HG03159 (cell line): ENCODE results near the gene KIF5A.
"Not testable (repeated sequence)": the region's sequence is repeated elsewhere in the genome, so short reads cannot be mapped to it uniquely, and the experiment has no call there.

ENCODE experiments used
- ATAC-seq: cut with Tn5 transposase; IDR thresholded peaks from one replicate; pipeline ENCODE4 v1.9.1; 2021; ENCODE audit warnings: mild to moderate bottlenecking, moderate library complexity; ENCODE audit not compliant: unreplicated experiment

KIF5A gene

DNA sequence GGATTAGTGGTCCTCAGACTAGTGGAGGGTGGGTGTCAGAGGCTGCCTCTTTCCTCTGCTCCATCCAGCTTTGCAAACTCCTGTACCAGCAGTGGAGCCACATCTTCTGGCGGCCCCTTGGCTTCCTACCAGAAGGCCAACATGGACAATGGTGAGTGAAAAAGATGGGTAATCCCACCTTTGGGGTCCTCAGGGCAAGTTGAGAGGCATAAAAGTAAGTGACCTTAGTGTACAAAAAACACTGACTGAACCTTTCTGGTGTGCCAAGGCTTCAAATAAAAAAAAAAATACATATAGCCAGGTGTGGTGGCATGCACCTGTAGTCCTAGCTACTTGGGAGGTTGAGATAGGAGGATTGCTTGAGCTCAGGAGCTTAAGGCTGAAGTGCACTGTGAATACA is 32.0 kb downstream of the KIF5A start:
- ATAC-seq = no peak

DNA sequence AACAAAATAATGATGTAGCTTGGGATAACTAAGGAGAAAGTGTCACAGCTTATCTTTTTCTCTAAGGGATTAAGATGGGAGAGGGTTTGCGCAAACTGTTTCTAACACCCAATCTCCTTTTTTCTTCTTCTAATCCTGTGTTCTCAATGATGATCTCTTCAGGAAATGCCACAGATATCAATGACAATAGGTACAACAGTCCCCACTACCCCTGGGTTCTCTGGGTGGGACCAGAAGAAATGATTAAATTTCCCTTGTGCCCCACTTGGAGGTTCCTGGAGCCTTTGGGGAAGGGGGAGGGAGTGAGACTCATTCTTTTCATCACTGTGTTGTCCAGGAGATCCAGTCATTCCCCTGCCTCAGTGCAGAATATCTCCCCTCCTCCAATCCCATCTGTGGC is 32.6 kb downstream of the KIF5A start:
- no peak for ATAC-seq

DNA sequence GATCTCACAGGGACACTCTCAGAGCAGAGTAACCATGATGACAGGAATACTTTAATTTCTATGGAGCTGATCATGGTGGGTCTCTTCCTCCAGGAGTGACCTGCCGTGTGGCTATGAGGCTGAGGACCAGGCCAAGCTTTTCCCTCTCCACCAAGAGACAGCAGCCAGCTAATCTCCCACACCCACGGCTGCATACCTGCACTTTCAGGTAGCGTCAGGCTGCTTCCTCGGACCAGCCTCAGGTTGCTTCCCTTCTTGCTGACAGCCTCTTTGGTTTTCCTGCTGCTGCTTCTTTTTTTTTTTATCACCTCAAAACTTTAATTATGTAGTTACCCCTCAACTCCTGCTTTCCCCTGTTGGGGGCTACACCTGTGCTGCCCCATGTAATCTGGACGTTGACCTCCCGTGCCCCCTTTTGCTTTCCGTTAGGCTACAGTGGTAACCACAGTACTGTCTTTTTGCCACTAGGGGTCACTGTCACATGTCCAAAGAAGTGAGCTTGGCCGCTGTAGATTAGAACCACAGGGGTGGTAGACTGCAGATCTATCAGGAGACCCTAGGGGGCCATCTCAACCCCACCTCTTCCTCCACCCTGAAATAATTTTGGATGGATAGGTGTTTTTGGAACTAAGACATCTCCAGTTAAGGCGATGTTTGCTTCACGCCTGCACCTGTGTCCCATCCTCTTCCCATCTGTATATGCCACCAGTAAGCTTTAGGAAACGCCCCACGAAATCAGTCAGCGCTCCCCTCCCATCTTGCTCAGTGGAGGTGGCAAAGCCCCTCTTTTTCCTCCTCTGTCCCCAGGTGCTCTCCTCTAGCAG is 33.4 kb downstream of the KIF5A start:
- peak; percentile 98 for ATAC-seq

DNA sequence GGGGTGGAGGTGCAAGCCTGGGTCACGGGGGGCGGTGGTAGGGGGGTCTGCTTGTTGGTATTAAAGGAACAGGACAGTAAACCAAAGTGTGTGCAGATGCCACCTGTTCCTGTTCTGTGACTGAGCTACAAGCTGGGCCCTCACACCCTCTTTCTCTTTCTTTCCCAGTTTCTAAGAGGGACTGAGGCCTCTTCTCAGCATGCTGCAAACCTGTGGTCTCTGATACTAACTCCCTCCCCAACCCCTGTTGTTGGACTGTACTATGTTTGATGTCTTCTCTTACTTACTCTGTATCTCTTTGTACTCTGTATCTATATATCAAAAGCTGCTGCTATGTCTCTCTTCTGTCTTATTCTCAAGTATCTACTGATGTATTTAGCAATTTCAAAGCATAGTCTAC is 34.2 kb downstream of the KIF5A start:
- ATAC-seq = no peak

DNA sequence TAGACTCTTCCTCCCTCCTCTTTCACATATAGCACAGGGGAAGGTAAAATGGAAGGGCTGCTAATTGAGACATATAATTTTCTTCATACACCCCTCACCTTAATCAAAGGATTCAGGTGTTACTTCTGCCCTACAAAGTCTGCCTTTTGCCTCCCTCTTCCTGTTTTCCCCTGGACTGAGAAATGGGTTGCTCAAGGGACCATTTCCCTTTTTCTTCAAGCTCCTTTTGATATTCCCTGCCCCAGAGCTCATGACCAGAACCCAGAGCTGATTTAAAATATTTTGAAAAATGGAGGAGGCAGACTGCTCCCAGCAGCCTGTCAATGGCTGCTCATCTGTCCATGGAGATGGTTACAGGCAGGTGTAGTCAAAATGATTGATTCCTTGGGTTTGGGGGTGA is 34.8 kb downstream of the KIF5A start:
- ATAC-seq = no peak

DNA sequence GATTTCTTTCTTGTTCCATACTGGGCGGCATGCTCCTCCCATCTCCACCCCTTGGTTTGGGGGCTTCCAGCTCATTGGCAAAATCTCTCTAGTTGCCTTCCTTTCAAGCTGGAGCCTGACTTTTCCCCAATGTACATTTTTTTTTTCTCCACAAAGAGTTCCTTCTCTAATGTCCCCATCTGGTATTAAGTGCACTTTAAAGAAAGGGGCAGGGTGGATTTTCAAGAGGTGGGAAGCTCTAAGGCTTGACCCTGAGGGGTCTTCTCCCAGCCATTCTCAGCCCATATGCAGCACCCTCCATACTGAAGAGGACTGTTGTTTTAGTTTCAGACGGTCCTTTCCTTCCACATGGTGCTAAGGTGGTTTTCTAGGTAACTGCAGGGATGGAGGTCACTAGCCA is 35.3 kb downstream of the KIF5A start:
- no peak for ATAC-seq

DNA sequence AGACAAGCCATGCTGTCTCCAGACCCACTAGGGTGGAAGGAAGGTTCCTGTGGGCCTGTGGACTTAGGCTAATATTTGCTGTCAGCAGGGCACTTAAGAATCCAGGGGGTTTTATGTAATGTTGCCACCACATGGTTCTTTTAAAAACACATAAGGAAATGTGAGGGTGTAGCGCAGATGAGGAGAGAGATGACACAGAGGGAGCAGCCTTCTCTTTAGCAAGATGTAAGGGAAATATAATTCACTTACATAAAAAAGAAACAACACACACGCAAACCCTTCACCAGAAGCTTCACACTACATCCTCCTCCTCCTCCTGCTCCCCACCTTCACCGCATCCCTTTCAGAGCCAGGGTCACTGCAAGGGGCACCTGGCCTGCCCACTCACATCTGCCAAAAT is 36.3 kb downstream of the KIF5A start:
- no peak for ATAC-seq

DNA sequence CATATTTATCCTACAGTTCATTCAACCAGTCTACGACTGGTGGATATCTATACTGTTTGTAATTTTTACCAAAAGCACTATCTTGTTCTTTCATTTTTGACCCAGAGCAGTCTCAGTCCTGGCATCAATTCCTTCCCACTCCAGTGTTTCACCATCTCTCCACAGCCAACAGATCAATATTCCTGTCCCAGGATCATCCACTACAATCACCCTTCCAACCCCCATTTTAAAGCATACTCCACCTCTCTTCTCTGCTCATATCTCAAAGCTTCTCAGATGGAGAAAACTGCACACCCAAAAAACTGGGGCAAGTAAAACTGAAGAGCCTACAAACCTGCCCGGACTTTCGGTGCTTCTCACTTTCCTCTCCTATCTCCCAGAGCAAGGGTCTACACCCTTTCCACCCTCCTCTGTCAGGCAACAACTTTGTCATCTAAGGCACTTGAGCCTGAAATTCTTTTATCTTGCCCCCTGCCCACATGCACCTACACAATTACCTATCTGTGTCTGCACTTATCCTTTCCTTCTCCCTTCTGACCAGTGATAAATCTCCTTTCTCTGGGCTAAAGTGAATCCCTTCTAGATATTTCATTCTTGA is 37.1 kb downstream of the KIF5A start:
- no peak for ATAC-seq

DNA sequence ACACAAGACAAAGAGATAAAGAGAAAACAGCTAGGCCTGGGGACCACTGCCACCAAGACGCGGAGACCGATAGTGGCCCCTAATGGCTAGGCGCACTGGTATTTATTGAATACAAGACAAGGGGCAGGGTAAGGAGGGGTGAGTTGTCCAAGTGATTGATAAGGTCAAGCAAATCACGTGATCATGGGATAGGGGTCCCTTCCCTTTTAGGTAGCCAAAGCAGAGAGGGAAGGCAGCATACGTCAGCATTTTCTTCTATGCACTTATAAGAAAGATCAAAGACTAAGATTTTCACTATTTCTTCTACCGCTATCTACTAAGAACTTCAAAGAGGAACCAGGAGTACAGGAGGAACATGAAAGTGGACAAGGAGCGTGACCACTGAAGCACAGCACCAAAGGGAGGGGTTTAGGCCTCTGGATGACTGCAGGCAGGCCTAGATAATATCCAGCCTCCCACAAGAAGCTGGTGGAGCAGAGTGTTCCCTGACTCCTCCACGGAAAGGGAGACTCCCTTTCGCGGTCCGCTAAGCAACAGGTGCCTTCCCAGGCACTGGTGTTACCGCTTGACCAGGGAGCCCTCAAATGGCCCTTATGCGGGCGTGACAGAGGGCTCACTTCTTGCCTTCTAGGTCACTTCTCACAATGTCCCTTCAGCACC is 39.2 kb downstream of the KIF5A start:
- ATAC-seq = not testable (repeated sequence)

DNA sequence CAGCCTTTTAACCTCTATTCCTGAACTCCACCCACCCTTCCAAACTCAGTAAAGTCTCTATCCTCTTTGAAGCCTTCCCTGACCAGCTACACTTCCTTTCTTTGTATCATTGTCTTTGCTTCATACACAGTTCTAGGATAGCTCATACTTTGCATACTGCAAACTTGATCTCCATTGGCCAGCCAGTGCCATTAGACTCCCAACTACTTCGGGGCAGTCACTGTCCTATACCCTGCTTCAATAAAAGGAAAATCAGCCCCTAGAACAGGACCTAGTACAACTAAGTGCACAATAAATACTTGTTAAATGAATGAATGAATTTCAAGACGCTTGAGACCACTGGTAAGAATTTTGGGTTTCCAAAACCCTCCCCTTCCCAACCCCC is 40.6 kb downstream of the KIF5A start:
- no peak for ATAC-seq

DNA sequence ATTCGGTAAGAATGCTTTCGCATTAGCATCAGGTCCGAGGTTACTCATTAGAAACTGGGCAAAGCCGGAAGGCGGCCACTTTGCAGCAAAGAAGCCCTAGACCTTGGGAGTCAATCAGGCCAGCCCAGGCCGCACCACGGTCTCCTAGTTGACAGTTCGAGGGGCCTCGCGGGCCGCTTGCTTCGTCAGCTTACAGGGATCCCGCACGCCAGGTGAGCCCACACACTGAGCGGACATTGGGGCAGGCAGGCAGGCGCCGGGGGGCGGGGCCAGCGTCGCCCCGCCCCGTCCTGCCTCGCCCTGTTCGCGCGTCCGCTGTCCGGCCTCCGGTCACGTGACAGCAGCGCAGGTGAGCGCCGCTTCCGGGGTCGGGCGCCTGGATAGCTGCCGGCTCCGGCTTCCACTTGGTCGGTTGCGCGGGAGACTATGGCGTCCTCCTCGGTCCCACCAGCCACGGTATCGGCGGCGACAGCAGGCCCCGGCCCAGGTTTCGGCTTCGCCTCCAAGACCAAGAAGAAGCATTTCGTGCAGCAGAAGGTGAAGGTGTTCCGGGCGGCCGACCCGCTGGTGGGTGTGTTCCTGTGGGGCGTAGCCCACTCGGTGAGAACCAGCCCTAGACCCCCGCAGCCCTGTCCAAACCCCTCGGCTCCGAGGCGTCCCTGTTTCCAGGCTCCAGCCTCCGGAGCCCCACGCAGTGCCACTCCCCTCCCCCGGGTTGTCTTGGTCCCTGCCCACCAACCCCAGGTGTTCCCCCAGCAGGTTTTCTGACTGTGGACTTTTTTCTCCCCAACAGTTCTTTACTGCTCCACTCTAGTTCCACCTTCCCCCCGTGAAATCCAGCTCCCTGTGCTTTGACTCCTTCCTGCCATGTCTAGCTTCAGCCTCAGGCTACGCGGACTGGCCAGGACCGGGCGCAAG is 41.3 kb downstream of the KIF5A start, which contains the start of gene PIP4K2C:
PIP4K2C (plus strand) TSS at position 329 of the 918 bp plus-strand sequence; CDS start at position 427, 98 bp downstream.
- ATAC-seq = peak; percentile 93

DNA sequence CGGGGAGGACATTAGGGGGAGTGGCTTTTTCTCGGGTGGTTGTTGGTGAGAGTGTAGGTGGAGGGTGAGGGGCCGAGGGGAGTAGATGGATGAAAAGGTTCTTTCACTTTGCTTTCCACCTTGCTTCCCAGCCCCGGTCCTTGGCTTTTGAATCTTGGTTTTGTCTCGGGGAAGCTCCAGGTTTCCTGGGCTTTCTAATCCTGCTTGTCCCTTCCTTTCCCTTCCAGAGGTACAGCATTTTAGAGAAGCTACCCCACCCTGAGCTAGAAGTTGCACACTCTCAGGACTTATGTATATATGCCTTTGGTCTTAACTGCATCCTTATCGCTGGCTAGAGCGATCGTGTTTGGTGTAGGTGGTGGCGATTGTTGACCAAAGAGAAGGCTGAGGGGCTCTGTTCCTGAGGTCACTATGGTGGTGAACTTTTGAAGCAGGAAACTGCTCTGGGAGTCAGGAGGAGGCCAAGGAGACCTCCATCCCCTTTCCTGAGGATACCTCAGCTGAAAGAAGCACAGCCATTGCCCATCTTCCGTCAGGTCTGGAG is 42.0 kb downstream of the KIF5A start:
- ATAC-seq = peak; percentile 8

DNA sequence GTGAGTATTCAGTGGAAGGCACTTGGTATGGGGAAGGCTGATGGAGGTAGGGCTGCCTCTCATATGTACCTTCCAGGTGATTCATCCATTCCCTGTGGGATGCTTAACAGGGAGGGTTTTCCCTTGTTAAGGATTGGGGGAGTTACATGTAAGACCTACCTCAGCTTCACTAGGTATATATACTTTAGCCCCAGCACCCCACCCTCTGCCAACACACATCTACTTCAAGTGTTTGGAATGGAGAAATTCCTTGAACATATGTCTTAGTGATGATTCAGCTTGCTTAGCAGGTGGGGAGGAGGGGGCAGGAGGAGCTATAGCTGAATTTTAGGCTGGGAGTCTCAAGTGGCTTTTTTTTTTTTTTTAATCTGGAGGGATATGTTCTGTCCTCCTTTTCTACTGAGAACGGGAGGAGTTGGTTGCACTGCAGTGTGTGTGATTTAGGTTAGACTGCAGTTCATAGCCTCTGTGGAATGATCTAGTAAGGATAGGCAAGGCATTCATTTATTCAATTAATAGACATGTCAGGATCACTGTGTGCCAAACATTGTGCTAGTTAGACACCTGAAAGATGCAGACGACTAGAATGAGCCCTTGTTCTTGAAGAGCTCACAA is 42.8 kb downstream of the KIF5A start:
- ATAC-seq = no peak

DNA sequence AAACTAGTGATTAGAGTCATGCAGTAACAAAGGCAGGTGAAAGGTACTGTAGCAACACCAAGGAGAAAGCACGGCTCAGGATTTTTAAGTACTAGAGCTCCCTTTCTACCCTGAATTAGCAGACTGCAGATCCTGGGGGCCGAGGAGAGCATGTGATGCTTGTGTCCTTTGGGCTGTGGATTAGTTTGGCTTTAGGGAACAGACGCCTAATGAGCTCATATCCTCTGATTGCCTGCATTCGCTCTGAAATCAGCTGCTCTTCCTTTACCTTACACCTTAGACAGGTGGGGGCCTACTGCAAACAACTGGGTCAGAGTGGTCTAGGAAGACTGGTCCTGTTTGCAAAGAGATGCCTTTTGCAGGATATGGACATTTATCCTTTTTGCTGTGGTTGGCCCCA is 43.3 kb downstream of the KIF5A start:
- no peak for ATAC-seq

DNA sequence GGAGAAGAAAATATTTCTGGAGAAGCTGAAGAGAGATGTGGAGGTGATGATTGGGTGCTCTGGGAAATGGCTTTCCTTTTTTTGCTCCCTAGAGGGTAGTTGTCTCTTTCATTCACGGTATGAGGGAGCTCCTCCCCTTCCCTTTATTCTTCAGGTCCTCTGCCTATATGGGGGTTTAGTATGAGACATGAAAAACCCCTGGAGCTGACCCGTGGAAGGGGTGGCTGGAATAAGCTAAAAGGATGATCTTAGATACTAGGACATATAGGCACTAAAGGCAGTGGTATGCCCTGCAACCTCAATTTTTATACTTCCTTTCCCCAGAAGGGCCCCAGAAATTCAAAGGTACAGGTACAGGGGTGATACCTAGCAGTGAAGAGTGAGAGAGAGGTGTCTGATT is 50.6 kb downstream of the KIF5A start:
- no peak for ATAC-seq

DNA sequence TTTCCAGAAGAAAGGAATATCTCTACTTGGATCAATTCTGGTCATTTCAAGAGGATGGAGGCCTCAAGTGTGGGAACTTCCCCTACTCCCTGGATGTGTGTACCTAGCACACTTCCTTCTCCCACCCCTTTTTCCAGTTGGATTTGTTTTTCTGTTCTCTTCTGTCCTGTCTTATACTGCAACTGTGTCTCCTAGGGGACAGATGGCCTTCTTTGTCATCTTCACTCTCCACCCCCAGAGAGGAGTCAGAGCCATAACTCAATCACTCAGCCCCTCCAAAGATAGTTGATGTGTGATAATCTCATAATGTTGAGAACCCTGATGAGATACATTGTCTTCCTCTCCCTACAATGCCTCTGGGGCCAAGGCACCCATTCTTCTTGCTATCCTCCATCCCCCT is 52.7 kb downstream of the KIF5A start:
- no peak for ATAC-seq

DNA sequence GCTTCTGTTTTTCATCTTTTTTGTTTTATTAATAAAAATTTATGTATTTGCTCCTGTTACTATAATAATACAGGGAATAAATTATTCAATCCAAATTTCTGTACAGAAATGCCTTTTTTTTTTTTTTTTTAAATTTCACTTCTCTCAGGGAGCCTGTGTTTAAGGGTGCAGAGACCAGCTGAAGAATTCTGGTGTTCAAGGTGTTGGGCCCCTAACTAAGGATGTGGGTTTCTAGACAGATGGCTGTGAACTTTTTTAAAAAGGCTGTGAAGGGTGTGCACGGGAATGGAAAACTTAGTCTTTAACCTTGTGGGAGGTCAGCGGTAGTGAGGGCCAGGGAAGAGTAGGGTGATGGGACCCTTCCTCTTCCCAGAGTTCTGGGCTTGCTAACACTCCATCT is 53.5 kb downstream of the KIF5A start:
- ATAC-seq = no peak

DNA sequence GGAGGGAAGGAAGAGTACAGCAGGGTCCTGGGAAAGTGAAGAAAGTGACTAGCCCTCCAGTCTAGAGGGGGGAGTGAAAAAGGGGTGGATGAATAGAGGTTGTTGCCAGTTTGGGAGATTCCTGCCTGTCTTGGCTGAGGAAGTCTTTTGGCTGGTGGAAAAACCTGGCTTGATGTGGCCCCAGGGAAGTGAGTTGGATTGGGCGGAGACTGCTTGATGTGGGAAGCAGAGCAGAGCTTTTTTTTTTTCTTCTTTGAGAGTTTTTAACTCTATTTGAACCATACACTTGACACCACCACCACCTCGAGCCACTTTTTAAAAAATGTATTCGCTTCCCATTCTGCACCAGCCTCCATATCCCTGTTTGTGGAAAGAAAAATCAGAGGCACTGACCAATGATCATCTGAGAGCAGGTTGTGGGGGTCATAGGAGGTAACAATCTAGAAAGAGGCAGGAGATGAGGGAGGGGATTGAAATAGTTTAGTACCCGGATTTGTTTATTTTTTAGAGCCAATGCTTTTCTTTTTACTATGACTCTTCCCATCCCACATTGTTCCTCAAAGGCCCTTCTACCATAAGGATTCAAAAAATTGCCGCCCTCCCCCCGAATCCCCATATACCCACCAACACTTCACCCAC is 54.1 kb downstream of the KIF5A start:
- ATAC-seq = no peak

DNA sequence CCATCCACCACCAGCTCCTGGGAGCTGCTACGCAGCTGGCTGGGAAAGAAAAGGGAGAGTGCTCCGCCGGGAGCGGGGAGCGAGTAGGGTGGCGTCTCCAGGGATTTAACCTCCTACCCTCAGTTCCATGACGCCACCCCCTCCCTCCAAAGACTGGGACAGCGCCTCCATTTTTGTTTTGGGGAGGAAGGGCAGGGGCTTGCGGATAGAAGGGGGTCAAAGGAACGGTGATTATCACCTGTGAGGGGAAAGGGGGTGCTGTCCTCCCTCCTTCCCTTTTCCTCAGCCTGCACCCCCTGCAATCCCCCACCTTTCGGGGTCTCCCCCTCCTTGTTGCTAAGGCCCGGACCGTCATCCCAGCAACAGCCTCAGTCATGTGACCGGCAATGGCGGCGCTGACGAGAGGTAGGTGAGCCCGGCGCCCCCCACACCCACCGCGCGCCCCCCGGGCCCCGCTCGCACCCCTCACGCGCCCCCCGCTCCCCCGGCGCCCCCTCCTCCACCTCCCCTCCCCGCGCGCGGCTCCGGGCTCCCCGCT is 54.7 kb downstream of the KIF5A start, which contains the start of gene DTX3:
DTX3 (plus strand) TSS at position 371 of the 538 bp plus-strand sequence. CDS start 1,694 bp downstream, outside the sequence.
- ATAC-seq = no peak
